NCI-H1417 (cell line): ENCODE data around the gene CFAP300.
A peak's percentile ranks its signal among the peaks of the same experiment; 100 is the strongest.

Source experiments
- DNase-seq, 3 experiments: peaks; one replicate each; lab custom pipeline; 2025; lab: John Stamatoyannopoulos, UW

The CFAP300 gene

DNA sequence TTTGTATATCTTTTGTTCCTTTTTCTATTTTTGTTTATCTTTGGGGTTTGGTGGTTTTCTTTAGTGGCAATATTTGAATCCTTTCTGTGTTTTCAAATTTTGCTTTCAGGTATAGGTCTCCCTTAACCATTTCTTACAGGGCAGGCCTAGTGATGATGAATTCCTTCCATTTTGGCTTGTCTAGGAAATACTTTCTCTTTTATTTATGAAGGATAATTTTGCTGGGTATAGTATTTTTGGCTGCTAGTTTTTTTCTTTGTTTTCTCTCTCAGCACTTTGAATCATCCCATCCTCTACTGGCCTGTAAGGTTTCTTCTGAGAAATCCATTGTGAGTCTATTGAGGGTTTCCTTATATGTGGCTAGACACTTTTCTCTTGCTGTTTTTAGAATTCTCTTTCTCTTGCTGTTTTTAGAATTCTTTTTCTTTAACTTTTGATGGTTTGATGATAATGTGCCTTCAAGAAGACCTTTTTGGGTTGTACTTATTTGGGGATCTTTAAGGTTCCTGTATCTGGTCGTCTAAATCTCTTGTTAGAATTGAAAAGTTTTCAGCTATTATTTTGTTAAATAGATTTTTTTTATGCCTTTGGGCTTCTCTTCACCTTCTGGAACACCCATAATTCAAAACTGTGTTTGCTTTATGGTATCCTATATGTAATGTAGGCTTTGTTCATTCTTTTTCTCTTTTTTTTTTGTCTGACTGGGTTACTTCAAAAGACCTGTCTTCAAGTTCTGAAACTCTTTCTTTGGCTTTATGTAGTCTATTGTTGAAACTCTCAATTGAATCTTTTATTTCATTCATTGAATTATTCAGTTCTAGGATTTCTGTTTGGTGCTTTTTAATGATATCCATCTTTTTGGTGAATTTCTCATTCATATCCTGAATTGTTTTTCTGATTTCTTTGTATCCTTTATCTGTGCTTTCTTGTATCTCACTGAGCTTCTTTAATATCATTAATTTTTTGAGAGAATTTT is 24.5 kb downstream of the CFAP300 start:
- DNase-seq, result no peak

DNA sequence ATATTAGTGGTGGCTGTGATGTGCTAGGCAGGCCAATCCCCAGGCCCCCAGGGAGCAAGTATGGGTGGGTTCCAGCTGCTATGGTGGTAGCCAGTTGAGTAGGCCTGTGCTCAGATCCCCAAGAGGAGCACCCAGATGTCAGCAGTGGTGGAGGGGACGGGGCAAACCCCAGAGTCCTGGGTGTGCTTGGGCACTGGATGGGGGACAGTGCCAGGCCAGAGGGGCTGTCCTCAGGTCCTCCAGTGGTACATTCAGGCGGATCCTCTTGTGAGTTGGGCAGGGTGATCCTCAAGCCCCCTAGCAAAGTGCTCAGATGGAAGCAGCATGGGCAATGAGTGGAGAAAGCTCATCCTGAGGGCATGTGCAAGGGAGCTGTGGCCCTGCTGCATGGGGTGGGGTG is 26.0 kb downstream of the CFAP300 start:
- DNase-seq, result no peak

DNA sequence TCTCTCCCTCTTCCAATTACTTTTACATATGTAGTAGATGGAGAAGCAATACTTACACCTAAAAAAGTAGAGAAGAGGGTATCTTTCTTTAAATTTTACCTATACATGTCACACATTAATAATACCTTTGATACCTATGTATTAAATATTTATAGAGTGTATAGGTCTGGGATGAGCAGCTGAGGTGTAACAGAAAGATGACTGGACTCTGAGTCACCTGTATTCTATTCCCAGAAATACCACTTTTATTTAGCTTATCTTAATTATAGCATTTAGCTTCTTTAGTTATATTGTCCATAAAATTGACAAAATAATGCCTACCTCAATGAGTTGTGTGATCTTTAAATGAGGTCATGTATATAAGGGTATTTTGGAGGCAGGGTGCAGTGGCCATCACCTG is 32.4 kb downstream of the CFAP300 start:
- DNase-seq, result no peak

DNA sequence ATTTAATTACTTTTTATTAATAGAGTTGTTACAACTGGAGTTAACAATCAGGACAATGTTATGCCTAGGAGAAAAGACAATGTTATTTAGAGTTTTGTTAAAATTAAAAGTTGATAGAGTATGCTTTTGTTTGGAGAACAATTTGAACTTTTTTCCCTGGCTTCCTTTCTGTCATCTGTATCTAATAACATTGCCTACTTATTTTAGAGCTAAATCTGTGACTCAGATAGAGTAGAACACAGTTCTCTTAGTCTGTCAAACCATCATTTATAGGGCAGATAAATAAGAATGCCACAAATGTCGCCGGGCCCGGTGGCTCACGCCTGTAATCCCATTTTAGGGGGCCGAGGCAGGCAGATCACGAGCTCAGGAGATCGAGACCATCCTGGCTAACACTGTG is 34.1 kb downstream of the CFAP300 start:
- DNase-seq, result no peak

DNA sequence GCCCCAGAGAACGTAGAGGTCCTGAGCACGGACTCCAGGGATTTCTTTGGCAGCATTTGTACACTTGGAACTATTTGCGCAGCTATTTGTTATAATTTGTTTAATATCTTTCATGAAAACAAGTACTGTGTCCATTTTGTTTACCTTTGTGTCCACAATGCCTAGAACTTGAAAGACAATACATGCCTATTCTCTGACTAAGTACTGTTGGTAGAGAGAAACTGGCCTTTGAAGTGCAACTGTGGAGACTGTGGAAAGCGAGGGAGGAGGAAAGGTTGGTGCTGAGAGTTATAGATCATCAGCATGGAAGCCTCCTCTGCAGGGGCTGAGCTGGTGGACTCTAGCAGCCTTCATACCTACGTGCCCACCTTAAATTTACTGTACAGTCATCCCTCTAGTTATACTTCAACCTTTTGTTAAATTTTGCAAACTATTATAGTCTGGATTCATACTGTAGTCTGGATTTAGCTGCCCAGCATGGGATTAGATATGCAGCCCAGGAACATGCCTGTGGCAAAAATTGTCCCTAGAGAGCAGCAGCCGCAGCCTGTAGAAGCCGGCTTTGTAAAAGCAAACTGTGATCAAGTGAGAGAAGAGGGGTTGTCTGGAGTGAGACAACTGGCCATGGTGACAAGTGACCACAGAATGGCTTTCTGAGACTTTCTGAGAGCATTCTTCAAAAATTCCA is 38.8 kb downstream of the CFAP300 start:
- no peak for DNase-seq

DNA sequence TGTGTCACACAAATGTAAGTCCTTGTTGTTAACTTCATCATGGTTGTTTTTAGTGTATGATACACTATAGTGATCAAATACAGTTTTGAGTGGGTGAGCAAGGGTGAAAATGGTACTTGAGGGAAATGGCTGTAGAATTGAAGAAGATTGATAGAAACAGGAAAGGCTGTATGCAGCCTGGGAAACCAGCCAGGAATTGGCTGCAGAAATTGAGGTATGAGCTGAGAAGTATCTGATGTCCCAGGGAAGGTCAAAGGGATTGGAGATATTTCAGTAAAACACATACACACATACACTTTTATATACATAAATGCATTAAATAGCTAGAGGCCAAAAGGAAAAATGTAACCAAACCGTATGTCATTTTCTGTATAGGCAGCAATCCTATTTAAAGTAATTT is 49.9 kb downstream of the CFAP300 start:
- DNase-seq, result no peak

DNA sequence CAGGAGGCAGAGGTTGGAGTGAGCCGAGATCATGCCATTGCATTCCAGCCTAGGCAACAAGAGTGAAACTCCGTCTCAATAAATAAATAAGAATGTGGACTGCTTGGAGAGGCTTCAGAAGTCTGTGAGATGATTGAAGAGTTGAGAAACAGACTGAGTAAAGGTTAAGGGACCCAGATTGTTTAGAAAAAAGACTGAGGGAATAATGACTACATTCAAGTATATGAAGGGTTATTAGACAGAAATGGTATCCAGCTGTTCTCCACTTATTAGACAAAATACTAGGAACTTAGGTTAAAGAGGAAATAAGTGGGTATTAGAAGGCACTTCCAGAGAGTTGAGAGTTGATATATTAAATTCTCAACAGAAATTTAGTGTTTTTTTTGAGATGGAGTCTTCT is 52.5 kb downstream of the CFAP300 start:
- no peak for DNase-seq

DNA sequence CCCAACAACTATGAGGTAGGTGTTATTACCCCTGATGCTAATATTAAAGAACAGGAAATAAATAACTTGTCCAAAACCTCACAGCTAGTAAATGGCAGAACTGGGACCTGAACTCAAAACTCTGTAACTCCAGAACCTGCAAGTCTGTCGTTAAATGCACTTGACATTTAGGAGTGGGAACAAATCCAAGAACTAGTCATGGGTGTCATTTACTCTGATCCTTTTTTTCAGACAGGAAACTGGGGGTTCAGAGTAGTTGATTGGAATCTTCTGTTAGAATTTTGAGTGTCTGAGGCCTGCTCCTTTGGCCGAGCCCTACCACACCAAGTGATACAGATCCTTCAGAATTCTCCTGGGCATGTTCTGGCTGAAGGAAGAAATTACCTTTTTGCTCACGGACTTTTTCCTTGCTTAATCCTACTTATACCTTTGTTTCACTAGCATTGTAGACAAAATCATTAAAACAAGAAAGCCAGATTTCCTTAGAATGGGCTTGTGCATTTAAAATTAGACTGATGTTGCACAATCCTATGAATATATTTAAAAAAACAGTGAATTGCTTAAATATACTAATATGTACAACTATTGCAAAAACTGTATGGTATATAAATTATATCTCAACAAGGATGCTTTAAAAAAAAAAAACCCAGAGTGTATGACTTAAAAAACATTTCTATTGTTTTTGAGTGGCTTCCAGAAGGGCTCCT is 61.6 kb downstream of the CFAP300 start:
- DNase-seq, result no peak

DNA sequence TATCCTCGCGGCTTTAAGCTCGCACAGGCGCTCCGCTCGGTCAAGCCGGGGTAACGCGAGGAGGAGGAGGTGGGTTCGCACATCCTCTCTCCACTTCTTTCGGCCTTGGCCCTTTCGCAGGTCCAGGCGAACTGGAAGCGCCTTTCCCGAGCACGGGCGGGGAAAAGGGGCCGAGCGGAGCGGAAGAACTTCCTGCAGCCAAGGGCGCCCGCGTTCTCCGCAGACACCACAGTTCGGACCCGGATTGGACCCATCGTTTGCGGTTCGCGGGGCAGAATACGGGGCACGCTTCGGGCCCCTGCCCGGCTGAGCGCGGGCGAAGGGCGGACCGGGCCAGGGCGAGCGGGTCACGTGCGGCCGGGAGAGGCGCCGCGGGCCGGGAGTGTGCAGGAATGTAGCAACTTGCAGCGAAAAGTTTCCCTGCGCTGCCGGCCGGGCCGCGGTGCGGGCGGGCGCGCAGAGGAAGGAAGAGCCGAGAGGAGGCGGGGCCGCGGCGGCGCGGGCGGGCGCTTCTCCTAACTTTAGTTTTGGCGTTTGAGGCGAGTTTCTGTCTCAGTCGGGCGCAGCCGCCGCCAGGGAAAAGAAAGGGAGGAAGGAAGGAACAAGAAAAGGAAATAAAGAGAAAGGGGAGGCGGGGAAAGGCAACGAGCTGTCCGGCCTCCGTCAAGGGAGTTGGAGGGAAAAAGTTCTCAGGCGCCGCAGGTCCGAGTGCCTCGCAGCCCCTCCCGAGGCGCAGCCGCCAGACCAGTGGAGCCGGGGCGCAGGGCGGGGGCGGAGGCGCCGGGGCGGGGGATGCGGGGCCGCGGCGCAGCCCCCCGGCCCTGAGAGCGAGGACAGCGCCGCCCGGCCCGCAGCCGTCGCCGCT is 62.9 kb downstream of the CFAP300 start, which contains the start of gene YAP1:
YAP1 (plus strand) TSS at position 552 of the 865 bp plus-strand sequence. CDS start 402 bp downstream, outside the sequence.
- peak in 2 of 3 experiments; percentile 50 to 68 for DNase-seq

DNA sequence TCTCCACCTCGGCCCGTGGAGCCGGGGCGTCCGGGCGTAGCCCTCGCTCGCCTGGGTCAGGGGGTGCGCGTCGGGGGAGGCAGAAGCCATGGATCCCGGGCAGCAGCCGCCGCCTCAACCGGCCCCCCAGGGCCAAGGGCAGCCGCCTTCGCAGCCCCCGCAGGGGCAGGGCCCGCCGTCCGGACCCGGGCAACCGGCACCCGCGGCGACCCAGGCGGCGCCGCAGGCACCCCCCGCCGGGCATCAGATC is 63.4 kb downstream of the CFAP300 start:
- peak in 1 of 3 experiments; percentile 46 for DNase-seq

DNA sequence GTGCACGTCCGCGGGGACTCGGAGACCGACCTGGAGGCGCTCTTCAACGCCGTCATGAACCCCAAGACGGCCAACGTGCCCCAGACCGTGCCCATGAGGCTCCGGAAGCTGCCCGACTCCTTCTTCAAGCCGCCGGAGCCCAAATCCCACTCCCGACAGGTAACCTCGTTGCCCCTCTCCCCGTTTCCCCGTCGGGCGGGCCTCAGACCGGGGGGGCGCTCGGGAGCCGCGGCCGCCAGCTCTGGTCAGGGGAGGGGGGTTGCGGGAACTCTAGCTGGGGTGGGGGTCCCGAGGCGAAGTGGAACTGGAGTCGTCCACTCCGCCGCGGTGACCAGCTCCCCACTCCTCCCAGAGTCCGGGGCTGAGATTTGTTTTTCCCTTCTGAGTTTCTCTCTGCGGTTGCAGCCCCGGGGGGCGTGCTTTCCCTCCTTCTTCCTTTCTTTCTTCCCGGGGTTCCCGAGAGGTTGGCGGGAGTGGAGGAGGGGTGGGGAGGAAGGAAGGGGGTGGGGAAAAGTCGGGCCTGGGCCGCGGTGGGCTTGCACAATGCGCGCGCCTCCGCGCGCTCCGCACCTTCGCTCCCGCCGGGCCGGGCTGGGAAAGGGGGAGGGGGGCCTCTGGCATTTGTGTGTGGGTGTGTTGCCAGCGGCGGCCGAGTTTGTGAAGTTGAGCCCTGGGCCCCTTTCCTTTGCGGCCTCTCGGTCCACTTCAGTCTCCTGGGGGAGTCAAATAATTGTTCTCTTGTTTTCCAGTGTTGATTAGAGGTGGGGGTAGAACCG is 64.0 kb downstream of the CFAP300 start:
- no peak for DNase-seq

DNA sequence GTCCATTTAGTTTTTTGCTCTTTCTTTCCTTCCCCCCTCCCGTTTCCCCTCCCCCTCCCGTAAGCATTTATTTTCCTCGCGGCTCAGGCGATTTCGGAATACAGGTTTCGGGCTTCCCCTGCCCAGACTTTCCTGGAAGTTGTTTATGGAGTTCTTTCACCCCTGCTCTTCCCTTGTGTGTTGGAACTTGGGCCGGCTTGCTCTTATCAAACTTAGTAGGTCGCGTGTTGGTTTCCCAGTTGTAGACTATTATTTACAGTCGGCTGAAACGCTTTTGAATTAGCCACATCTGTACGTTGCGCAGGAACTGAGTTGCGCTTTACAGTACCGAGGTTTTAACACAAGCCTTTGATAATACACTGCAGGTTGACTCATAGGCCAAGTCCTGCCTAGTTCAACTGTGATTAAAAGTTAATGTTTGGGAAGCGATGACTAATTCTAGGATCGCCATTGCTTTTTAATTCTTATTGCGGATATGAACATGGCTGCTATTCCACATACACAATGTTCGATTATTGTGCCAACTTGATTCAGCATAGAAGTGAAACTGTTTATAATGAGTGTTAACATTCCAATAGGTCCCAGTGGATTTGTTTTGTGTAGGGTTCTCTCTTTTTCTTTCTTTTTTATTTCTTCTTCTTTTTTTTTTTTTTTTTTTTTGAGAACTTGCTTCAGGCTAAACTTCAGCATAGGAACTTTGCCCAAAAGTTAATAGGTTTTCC is 64.7 kb downstream of the CFAP300 start:
- DNase-seq, result no peak

DNA sequence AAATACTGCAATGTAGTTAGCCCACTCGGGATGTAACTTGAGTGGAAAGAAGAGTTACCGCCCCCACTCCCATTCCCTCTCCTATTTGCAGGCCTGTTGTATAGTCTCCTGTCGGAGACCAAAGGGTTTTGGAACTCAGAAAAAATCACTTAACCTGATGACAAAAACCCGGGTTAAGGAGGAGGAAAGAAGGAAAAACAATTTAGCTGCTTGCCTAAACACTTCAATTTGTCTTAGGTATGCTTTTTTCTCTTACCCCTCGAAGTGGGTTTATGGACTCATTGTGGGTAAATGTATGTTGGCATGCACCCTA is 65.2 kb downstream of the CFAP300 start:
- DNase-seq, result no peak

DNA sequence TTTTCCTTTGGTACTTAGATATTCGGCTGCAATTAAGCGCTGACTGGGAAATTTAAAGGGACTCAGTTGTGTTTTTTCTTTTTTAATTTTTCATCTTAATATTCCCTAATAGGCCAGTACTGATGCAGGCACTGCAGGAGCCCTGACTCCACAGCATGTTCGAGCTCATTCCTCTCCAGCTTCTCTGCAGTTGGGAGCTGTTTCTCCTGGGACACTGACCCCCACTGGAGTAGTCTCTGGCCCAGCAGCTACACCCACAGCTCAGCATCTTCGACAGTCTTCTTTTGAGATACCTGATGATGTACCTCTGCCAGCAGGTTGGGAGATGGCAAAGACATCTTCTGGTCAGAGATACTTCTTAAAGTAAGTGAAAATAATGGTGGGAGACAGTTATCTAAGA is 66.8 kb downstream of the CFAP300 start:
- DNase-seq, result no peak

DNA sequence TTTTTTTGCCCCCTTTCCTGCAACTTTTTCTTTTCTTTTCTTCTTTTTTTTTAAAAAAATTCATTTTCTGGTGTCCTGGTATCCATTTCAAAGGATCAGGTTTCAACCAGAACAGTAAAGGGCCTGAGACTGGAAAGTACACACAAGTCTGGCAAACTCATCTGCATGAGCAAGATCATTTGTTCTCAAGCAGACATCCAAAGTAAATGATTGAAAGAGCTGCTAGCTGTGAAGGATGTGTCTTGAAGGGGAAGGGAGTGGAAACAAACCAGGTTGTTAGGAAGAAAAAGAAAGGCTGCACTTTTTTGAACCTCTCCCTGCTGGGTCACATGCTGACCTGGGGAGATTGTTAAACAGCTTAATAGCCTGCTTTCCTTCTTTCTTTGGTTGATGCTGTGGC is 68.3 kb downstream of the CFAP300 start:
- DNase-seq, result peak in 1 of 3 experiments; percentile 25

DNA sequence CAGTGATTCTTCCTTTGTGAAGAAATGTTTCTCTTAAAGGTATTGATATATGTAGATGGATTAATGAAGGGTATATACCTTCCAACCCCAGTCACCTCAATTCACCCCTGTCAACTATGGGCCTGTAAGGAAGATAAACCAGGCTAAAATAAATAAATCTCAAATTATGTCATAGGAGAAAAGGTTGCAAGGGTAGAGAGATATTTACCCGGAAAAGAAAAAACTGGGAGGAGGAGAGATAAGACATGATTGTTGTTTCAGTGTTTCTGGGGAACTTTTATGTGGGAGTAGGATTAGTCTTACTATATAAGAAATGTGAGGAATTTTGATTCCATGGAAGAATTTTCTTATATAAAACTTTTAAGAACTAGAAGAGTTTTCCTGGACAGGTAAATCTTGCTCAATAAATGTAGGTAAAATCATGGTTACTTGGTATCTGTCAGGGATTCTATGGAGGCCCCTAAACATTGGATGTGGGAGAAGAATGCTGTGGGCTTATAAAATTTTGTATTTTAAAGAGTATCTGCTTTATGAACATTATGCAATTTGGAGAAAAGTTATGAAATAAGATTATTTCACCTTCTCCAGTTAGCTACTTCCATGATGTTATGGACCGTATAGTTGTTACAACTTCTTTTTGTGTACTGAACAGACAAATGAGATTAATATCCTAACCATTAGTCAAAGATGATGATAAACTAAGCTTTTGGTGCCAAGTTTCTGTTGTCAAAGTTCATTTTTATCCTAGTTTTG is 69.4 kb downstream of the CFAP300 start:
- no peak for DNase-seq

DNA sequence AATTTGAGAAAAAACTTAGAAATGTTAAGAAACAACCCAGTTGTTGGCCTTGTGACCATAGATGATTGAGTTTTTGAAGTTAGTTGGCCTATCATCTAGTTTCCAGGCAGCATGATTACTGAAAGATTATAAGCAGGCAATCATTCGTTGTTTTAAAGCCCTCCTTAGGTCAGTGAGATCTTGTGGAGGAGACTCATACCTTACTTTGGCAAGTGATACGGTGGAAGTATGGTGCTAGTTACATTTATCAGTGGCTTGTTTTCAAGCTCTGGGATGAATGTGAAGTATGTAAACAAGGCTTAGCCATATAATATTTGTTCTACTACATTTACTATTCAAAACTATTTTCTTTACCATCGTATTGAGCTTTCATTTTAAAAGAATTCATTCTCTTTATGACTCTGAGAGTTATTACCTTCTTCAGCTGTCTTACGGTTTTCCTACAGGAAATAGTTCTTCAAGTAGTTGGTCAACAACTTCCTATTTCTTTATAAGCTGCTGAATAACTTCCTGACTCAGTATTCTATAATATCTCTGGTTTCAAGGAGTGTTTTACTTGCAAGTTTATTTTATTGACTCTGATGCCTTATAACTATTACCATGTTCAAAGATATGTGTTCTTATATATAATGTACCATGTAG is 70.4 kb downstream of the CFAP300 start:
- no peak for DNase-seq

DNA sequence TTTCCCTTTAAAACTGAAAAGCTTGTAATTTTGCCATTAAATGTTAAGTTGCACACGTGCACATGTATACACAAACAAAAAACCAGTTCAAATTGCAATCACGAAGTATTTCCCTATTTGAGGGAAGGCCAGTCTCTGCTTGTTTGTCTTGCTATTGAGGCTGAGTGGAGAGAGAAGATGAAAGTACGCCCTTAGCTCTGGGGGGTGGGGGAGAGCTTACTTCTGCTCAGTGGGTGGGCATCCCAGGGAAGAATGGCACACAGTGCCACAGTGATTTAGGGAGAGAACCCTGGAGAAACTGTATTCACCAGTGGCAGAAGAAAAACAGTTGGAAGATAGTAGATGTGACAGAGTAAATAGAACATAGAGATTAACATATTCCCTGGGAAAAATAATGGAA is 71.7 kb downstream of the CFAP300 start:
- DNase-seq, result peak; percentile 43 to 78 (median 49)

DNA sequence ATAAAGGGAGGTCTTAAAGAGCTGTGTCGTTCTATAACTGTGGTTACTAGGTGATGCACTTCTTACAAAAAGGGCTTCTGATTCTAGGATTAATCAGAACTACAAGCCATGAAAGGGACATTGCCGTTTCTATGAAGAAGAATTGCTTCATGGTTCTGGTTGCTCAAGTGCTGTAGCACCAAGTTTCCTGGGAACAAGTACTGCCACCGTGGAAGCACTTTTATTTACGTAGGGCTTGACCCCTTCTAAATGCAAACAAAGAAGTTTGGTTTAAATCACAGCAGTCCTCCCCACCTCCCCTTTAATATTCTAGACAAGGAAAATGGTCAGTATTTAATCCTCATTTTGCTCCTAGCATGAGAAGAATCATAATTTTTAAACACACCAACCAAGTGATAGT is 72.8 kb downstream of the CFAP300 start:
- DNase-seq, result peak in 2 of 3 experiments; percentile 43 to 56
